ENCODE data around the gene TCIRG1. TPM values are rescaled to one million over a fixed set of nuclear protein-coding genes. Genes with fewer than 3 reads are reported as not detected.

The TCIRG1 gene
- polyA plus RNA-seq, 1 donor from 2014 or later, result 46.0 TPM

DNA sequence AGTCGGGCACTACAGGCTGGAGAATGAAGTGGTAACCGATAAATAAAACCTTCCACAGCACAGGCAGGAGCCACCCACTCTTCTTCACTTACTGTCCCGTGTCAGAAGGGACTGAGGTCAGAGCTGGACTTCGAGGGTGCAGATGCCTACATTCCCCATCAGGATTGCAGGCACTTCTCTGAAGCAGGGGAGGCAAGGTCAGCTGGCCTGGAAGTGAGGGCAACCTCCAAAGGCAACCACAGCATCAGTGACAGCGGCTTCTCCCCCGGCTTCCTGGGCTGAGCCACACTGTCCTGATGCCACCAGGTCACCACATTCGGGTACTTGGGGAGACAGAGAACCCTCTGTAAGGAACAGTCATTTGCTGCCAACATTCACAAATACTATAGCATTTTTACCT is 22.7 kb downstream of the TCIRG1 start:
- Mint-ChIP-seq H3K36me3 (peaks cover 7% of the 10 kb centered on the region), H3K4me1 (no peaks in the 10 kb centered on the region), H3K9me3 (no peaks in the 10 kb centered on the region), H3K4me3 (no peak overlapping the region), H3K27ac (no peak overlapping the region), H3K27me3 (no peaks in the 10 kb centered on the region)

DNA sequence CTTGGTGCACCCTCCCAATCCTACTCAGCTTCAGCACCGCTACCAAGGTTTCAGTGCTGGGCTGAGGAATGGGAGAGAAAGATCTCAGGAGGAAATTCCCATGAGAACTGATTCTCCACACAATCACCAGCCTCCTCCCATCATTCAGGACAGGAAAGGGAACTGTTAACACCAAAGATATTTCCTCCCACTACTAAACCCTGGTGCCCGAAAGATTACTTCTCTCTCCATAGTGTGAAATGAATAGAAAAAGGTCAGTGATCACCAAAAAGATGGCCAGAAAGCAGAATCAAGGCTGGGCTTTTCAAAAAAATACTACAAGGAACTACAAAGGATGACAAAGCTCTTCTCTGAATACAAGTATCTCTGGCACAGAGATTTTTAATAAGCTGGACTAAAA is 26.1 kb downstream of the TCIRG1 start:
- Mint-ChIP-seq H3K36me3 (peaks cover 10% of the 10 kb centered on the region), H3K4me1 (no peaks in the 10 kb centered on the region), H3K27me3 (no peaks in the 10 kb centered on the region), H3K4me3 (no peak overlapping the region), H3K27ac (no peak overlapping the region), H3K9me3 (no peaks in the 10 kb centered on the region)

DNA sequence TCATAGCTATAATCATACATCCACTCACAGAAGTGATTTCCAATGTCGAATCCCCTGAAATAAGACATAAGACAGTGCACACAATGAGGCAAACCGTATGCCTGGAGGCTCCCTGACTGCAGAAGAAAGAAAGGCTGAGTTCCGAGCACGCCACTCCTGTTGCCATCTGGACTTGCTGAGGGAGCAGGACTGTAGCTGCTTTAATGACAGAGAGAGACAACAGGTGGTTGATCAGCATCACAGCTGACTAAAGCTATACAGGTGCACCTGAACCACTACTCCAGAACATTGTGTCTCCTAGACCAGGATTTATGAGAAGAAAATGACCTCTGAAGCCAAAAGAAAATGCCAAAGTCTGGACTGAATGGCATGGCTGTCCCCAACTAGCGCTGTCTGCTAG is 27.0 kb downstream of the TCIRG1 start:
- Mint-ChIP-seq H3K36me3 (peaks cover 8% of the 10 kb centered on the region), H3K9me3 (no peaks in the 10 kb centered on the region), H3K27ac (peak overlapping the region in 1 of 3 donors; percentile 76), H3K27me3 (no peaks in the 10 kb centered on the region), H3K4me1 (no peaks in the 10 kb centered on the region), H3K4me3 (no peak overlapping the region)

DNA sequence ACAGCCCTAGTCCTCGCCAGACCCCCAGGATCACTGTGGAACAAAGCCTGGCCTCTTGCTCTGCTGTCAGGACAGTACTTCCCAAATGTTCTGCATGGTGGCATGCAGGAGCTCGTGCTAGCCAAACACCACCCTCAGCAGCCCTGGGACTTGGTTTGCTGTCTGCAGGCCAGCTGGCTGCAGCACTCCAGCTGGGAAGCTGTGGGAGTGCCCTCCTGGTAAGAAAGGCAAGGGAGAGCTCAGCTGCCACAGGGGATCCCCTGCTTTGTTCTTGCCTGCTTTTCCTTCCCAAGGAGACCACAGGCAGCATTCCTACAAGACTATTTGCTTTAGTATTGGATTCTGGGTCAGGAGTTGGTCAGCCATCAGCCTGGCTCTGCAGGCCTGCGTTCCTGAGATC is 27.9 kb downstream of the TCIRG1 start:
- Mint-ChIP-seq H3K27me3 (no peaks in the 10 kb centered on the region), H3K9me3 (no peaks in the 10 kb centered on the region), H3K36me3 (peaks cover 8% of the 10 kb centered on the region), H3K27ac (no peak overlapping the region), H3K4me1 (peaks cover 0 to 2% (median 0%) of the 10 kb centered on the region in 3 donors), H3K4me3 (no peak overlapping the region)

DNA sequence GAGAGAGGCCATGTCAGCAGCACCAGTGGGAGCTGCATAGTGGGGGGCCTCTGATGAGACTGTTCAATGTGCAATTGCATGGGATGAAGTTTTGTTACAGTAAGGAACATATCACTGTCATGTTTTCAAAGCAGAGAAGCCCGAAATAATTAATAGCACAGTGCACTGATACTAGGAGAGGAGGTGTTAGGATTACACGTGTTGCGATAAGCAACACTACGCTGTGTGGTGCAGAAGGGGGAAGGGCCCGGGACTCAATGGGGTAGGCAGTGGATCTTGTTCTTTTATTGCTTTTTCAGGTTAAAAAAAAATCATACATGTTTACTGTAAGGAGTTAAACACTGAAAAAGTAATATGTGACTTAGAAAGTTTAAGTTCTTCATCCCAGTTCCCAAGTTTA is 29.2 kb downstream of the TCIRG1 start:
- Mint-ChIP-seq H3K4me1 (peaks cover 0 to 2% (median 0%) of the 10 kb centered on the region in 3 donors), H3K27ac (no peak overlapping the region), H3K36me3 (peaks cover 8% of the 10 kb centered on the region), H3K27me3 (no peaks in the 10 kb centered on the region), H3K4me3 (no peak overlapping the region), H3K9me3 (no peaks in the 10 kb centered on the region)

DNA sequence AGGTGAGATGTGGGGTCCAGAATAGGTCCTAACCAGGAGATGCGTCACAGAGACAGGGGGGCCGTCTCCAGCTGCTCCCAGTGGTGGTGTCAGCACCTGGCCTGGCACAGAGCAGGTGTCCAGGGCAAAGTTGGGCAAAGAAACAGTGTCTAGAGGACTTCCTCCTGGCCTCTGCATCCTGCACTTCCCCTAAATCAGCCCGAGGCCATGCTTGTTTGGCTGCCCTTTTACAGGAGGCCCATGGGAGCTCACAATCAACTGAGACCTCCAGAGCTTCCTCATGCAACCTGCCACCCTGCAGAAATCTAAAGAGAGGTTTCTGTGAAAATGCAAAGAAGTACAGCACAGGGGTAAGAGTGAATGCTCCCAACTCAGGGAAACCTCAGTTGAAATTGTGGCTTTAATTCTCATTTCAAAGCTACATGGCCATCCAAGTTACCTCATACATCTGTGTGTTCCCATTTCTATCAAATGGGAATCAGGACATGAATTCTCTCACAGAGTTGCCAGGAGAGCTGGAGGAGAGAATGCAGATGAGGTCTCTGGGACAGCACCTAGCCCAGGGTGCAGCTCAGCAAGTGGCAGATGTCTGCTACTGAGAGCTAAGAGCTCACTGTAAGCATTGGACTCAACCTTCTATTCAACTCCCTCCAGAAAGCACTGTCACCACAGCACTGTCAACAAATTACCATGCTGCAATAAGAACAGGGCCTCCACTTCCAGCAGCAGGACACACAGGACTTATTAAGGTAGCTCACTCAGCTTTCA is 32.6 kb downstream of the TCIRG1 start:
- H3K27ac Mint-ChIP-seq, result no peak overlapping the region
- no peaks in the 10 kb centered on the region for H3K9me3 Mint-ChIP-seq
- no peaks in the 10 kb centered on the region for H3K27me3 Mint-ChIP-seq
- H3K4me3 Mint-ChIP-seq, result no peak overlapping the region
- H3K36me3 Mint-ChIP-seq, result peaks cover 3% of the 10 kb centered on the region
- peaks cover 0 to 2% (median 0%) of the 10 kb centered on the region in 3 donors for H3K4me1 Mint-ChIP-seq

DNA sequence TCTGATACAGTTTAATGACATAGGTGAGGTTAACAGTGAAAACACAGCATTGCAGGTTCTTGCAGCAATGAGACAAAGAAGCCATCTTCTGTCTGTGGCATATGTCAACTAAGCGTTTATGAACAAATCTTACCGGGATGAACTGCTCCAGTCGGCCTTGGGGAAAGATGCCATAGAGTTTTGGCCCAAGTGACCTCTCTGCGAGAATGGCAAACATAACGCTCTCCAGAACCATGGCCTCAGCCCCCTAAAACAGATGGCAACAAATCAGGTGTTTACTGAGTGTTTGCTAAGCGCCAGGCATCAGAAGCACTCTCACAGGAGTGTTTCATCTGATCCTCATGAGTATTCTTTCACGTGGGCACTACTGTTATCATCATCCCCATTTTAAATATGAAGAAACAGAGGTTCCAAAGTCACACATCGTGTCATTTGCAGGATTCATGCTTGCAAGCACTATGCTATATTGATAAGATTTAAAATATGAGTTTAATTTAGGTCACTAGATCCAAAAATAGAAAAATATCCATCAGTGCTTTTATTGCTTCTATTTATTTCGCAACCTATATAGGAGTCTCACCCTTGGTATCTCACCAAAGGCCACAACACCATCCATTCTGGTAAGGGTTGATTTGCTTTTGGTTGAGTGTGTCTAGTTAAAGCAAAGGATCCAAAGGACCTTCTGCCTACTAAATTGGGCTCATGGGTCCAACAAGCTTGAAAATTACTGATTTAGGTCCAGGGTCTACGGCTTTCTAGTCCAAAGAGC is 35.9 kb downstream of the TCIRG1 start:
- H3K27me3 Mint-ChIP-seq, result no peaks in the 10 kb centered on the region
- peaks cover 1% of the 10 kb centered on the region for H3K36me3 Mint-ChIP-seq
- peak overlapping the region in 1 of 3 donors; percentile 48 for H3K27ac Mint-ChIP-seq
- no peaks in the 10 kb centered on the region for H3K9me3 Mint-ChIP-seq
- no peak overlapping the region for H3K4me3 Mint-ChIP-seq
- H3K4me1 Mint-ChIP-seq, result peaks cover 10 to 13% (median 12%) of the 10 kb centered on the region in 3 donors

DNA sequence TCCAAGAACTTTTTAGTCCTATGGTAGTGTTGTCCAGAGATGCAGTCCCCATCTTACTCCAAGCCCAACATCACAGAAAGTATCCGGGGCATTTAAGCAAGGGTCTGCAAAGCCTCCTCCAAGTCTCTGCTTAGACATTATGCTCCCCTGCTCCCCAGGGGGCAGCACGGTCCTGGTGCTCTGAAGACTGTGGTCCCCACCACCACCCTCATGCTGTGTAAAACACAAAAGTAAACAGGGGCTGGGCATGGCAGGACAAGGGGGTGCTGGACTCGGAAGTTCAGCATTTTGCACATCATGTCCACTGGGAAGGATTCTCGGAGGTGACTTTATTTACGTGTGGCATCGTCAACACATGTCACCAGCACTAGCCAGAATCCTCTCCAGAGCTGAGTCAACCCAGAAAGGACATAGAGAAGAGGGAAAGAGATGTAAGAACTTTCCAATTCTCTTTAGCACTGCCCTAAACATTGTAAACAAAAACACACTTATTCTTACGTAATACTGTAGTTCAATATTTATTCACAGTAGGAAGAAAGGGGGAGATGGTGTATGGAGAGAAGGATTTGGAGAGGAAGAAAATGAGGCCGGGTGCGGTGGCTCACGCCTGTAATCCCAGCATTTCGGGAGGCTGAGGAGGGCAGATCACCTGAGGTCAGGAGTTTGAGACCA is 37.7 kb downstream of the TCIRG1 start:
- H3K4me3 Mint-ChIP-seq, result no peak overlapping the region
- peaks cover 11 to 12% (median 12%) of the 10 kb centered on the region in 3 donors for H3K4me1 Mint-ChIP-seq
- no peaks in the 10 kb centered on the region for H3K9me3 Mint-ChIP-seq
- H3K27me3 Mint-ChIP-seq, result no peaks in the 10 kb centered on the region
- H3K27ac Mint-ChIP-seq, result peak overlapping the region in 1 of 3 donors; percentile 75
- H3K36me3 Mint-ChIP-seq, result peaks cover 2% of the 10 kb centered on the region

DNA sequence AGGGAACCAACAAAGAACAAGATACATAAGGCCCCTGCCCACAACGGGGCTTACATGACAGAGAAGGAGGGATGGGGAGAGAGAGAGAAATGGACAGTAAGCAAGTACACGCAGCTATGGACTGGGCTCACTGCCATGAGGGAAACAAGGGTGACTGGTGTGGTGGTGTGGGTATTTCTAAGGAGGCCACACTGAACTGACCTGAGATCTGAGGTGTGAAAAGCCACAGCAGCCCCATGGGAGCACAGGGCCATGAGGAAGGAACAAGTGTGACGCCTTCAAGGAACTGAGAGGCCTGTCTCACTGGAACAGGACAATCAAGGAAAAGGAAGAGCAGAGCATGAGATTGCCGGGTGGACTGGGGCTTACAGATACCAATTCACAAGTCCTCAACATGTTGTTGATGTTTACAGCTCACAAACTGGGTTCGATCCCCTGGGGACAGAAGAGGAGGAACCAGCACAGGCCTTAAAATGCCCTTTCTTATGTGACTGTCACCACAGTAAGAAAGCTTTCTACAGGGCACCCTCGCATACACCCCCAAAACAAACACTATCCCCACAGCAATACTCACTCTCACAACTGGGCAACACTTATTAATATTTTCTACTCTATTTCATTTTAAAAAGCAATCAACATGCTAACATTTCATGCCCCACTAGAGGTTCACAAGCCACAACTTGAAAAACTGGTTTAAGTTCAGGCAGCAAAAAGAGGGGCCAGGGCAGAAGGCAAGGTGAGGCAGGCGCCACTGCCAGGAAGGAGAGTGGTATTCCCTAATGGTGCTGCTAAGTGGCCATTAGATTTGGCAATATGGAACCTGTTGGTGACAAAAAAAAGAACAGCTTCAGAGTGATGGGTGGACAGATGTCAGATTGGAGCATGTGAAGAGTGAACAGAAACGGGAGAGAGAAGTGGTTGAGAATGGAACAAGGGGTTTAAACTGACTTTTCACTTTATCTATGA is 39.1 kb downstream of the TCIRG1 start:
- peaks cover 11 to 12% (median 12%) of the 10 kb centered on the region in 3 donors for H3K4me1 Mint-ChIP-seq
- peak overlapping the region in 1 of 4 donors; percentile 6 for H3K4me3 Mint-ChIP-seq
- no peaks in the 10 kb centered on the region for H3K27me3 Mint-ChIP-seq
- peaks cover 2% of the 10 kb centered on the region for H3K36me3 Mint-ChIP-seq
- no peaks in the 10 kb centered on the region for H3K9me3 Mint-ChIP-seq
- peak overlapping the region in 1 of 3 donors; percentile 23 for H3K27ac Mint-ChIP-seq

DNA sequence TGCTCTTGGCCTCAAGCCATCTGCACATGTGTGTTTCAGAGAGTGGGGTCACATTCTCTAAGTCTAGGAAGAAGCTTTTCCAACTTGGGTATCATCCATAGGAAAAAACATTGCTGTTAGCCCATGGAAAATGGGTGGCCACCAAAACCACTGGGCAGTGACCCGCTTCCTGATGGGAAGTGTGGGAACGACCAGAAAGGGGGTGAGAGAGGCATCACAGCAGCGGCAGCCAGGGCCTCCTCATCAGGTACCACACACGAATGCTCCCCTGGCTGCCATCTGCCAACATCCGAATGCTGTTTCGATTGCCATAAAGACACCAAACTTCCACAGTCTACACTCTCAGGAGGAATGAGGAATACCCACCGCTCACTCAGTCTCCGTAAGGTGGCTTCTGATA is 42.0 kb downstream of the TCIRG1 start:
- no peak overlapping the region for H3K27ac Mint-ChIP-seq
- H3K4me1 Mint-ChIP-seq, result peaks cover 11 to 12% (median 12%) of the 10 kb centered on the region in 3 donors
- H3K36me3 Mint-ChIP-seq, result peaks cover 2% of the 10 kb centered on the region

DNA sequence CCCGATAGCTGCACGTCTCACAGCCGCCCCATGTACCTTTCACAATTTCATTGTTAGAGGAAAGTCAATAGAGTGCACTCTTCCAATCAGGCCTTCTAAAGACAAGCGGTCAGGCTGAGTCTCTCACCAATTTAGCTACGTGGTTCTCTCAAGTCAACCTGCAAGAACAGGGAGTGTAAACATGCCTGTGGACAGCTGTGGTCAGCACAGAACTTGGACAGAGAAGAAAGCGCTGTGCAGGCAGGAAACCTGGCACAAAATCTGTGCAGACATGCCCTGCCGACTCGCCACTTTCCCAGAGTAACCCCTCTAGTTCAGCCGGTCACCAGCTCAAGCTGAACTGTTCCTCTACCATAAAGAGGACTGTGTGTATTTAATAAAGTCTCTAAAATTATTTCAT is 42.9 kb downstream of the TCIRG1 start:
- Mint-ChIP-seq H3K4me3 (no peak overlapping the region), H3K36me3 (peaks cover 2% of the 10 kb centered on the region), H3K4me1 (peaks cover 11 to 12% (median 12%) of the 10 kb centered on the region in 3 donors), H3K27me3 (no peaks in the 10 kb centered on the region), H3K27ac (no peak overlapping the region), H3K9me3 (no peaks in the 10 kb centered on the region)

More for the DNA sequence above, 42.0 kb downstream of the TCIRG1 start:
- H3K27me3 Mint-ChIP-seq, result no peaks in the 10 kb centered on the region
- no peak overlapping the region for H3K4me3 Mint-ChIP-seq
- H3K9me3 Mint-ChIP-seq, result no peaks in the 10 kb centered on the region

DNA sequence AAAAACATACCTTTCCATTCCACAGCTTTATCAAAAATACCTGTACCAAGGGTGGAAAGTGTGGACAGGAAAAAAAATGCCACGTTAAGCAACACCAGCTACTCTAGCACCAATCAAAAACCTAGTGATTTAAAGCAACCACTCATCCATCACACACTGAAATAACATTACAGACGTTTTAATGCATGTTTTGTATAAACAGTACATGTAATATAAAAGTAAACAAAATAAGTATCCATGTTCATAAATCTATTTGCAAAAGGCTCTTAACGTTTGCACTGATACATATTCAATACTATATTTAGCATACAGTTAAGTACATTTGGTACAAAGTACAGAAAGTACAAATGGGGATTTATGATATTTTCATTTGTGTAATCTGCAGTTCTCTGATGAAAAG is 43.7 kb downstream of the TCIRG1 start:
- peaks cover 2% of the 10 kb centered on the region for H3K36me3 Mint-ChIP-seq

DNA sequence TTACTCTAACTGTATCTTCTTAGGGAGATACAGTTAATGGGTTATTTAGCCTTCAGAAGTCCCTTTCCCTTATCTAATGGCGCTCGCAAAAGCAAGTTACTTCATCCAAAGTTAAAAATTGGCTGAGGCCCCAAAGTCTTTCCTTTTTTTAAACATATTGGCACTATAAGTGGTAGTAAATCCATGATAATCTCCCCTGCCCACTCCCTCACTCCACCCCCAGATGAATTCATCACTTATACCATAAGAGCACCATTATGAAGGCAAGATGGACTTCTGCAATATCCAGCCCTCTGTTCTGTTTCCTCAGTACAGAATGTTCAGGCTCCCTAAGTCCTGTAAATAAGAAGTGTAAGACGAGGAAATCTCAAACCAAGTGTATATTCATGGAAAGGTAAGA is 44.7 kb downstream of the TCIRG1 start:
- Mint-ChIP-seq H3K36me3 (peaks cover 2% of the 10 kb centered on the region), H3K4me3 (no peak overlapping the region), H3K27ac (no peak overlapping the region), H3K4me1 (peaks cover 0 to 4% (median 0%) of the 10 kb centered on the region in 3 donors), H3K27me3 (no peaks in the 10 kb centered on the region), H3K9me3 (no peaks in the 10 kb centered on the region)

More for the DNA sequence above, 43.7 kb downstream of the TCIRG1 start:
- Mint-ChIP-seq H3K4me1 (peaks cover 9 to 10% (median 9%) of the 10 kb centered on the region in 3 donors), H3K4me3 (no peak overlapping the region), H3K27me3 (no peaks in the 10 kb centered on the region), H3K9me3 (no peaks in the 10 kb centered on the region), H3K27ac (no peak overlapping the region)

DNA sequence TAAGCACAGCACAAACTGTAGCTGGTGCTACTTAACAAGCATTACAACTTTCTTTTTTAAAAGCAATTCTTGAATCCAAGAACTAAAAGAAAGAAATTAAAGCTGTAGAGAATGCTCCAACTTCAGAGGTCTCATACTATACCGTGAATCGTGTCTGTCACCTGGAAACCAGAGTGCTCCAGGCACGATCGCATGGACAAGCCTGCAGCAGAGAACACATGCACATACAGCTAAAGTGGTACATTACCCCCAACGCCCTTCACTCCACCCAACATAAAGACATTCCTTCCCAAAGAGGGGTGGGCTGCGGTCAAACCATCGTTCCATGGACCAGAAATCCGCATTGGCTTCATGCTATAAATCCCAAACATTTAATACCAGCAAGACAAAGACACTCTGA is 50.9 kb downstream of the TCIRG1 start:
- Mint-ChIP-seq H3K27ac (no peak overlapping the region), H3K27me3 (no peaks in the 10 kb centered on the region), H3K36me3 (no peaks in the 10 kb centered on the region), H3K4me3 (no peak overlapping the region), H3K4me1 (peaks cover 0 to 3% (median 0%) of the 10 kb centered on the region in 3 donors), H3K9me3 (no peaks in the 10 kb centered on the region)
